ENCODE measurements around the gene SLC30A2. TPM values are rescaled to one million over a fixed set of nuclear protein-coding genes. Genes with fewer than 3 reads are reported as not detected.
A peak's percentile ranks its signal among the peaks of the same experiment; 100 is the strongest.

The SLC30A2 gene
- total RNA-seq, 1 experiment from 2014 or later = not detected

DNA sequence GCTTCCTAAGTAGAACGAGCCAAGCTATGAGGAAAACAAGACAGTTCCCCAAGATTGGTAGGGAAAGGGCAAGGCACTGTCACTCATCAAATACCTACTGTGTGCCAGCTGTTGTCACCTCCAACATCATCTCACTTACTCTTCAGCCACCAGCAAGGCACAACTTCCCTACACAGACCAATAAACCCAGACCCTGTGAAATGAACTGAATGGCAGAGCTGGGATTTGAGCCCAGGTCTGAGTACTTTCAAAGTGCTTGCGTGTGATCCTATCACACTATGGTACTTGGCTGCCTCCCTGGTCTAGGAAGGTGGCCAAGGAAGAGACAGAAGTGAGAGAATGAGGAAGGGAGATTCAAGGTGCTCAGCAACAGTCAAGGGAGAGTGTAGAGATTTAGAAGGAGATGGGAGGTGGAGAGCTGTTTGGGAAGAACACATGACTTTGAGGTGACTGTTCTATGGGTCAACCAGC is 38.2 kb upstream of the SLC30A2 start:
- Histone ChIP-seq H3K27me3 (ENCODE audit: insufficient read depth, low read length) (no peaks in the 10 kb centered on the region), H3K9ac (ENCODE audit: low read length) (no peak overlapping the region), H3K4me1 (ENCODE audit: control insufficient read depth in 1 of 2, insufficient read depth in 2 of 2, low read length in 2 of 2) (peaks cover 1 to 38% of the 10 kb centered on the region in 2 experiments; a peak in 2 of 4 replicates), H3K79me2 (ENCODE audit: insufficient read depth, low read length) (no peaks in the 10 kb centered on the region), H4K20me1 (ENCODE audit: insufficient read depth) (no peaks in the 10 kb centered on the region), H3K4me3 (replicated peaks in 1 of 2; ENCODE audit: low read depth in 1 of 2, low read length in 2 of 2) (no peak overlapping the region), H3K27ac (ENCODE audit: low read depth, low read length) (no peak overlapping the region), H2AFZ (ENCODE audit: low read depth, low read length, poor library complexity, severe bottlenecking) (no peak overlapping the region), H3K9me3 (ENCODE audit: control insufficient read depth in 1 of 2, insufficient read depth in 1 of 2, low read depth in 1 of 2, low read length in 2 of 2) (no peaks in the 10 kb centered on the region), H3K36me3 (ENCODE audit: control insufficient read depth in 1 of 2, insufficient read depth in 2 of 2, low read length in 2 of 2) (no peaks in the 10 kb centered on the region), H3K4me2 (ENCODE audit: low read length) (peak overlapping the region; percentile 43; the same call in 1 of the 2 replicates), H3K9me2 (ENCODE audit: insufficient read depth) (no peaks in the 10 kb centered on the region)
- ATAC-seq (no peak), DNase-seq (ENCODE audit: low read depth, low spot score) (no peak)
- intact Hi-C loops (cut with micrococcal nuclease) = no loop called here
- POLR2A ChIA-PET = interaction anchor here (1.1 kb wide), 1 partner anchor 49 kb away, joined by 3 read pairs; no protein-coding TSS in a partner anchor
- BruUV-seq (replicated peaks) = no TSS peak
- RAD21 ChIA-PET (ENCODE audit: low non-redundant PET in 1 of 2, low total read pairs in 2 of 2, uncharacterized antibody in 2 of 2, unreplicated experiment in 2 of 2) = no interaction called here
- TF ChIP-seq CEBPB (IDR thresholded peaks at IDR 0.05; ENCODE audit: low read depth) (no peak), ZFX (IDR thresholded peaks at IDR 0.05) (no peak), EZH2phosphoT487 (IDR thresholded peaks at IDR 0.05; ENCODE audit: borderline replicate concordance) (no peak), CBX3 (IDR thresholded peaks at IDR 0.05; ENCODE audit: low read depth) (no peak), SIN3A (IDR thresholded peaks at IDR 0.05; ENCODE audit: low read depth) (no peak), EZH2 (IDR thresholded peaks at IDR 0.05) (no peak), YY1 (IDR thresholded peaks at IDR 0.05; ENCODE audit: extremely low read depth, insufficient replicate concordance, low read depth, low read length) (no peak), SRF (IDR thresholded peaks at IDR 0.05; ENCODE audit: low read depth) (no peak), SP1 (IDR thresholded peaks at IDR 0.05; ENCODE audit: low read depth) (no peak), POLR2A (IDR thresholded peaks at IDR 0.05; ENCODE audit: borderline replicate concordance, extremely low read depth, insufficient read depth, insufficient read length) (no peak), REST (IDR thresholded peaks at IDR 0.05; ENCODE audit: low read depth) (no peak), POLR2AphosphoS5 (IDR thresholded peaks at IDR 0.05; ENCODE audit: low read depth, low read length) (no peak), EGR1 (IDR thresholded peaks at IDR 0.05; ENCODE audit: low read depth) (no peak), ELF1 (IDR thresholded peaks at IDR 0.05; ENCODE audit: borderline replicate concordance, low read depth) (no peak), ZBTB33 (IDR thresholded peaks at IDR 0.05; ENCODE audit: extremely low read depth, insufficient replicate concordance, low read length) (no peak), ZNF274 (IDR thresholded peaks at IDR 0.05; ENCODE audit: low read depth, low read length) (no peak), RAD21 (IDR thresholded peaks at IDR 0.05; ENCODE audit: low read depth) (no peak)
- TF ChIP-seq, protein P1, sequence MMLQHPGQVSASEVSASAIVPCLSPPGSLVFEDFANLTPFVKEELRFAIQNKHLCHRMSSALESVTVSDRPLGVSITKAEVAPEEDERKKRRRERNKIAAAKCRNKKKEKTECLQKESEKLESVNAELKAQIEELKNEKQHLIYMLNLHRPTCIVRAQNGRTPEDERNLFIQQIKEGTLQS (IDR thresholded peaks at IDR 0.05) = no peak
- TF ChIP-seq, protein P2, sequence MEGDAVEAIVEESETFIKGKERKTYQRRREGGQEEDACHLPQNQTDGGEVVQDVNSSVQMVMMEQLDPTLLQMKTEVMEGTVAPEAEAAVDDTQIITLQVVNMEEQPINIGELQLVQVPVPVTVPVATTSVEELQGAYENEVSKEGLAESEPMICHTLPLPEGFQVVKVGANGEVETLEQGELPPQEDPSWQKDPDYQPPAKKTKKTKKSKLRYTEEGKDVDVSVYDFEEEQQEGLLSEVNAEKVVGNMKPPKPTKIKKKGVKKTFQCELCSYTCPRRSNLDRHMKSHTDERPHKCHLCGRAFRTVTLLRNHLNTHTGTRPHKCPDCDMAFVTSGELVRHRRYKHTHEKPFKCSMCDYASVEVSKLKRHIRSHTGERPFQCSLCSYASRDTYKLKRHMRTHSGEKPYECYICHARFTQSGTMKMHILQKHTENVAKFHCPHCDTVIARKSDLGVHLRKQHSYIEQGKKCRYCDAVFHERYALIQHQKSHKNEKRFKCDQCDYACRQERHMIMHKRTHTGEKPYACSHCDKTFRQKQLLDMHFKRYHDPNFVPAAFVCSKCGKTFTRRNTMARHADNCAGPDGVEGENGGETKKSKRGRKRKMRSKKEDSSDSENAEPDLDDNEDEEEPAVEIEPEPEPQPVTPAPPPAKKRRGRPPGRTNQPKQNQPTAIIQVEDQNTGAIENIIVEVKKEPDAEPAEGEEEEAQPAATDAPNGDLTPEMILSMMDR (IDR thresholded peaks at IDR 0.05 in 2 of 3, conservative IDR thresholded peaks at IDR 0.05 in 1 of 3; ENCODE audit: borderline replicate concordance in 1 of 3, insufficient read depth in 1 of 3, low read depth in 2 of 3, low read length in 2 of 3) = no peak
- CTCF ChIA-PET = interaction anchor here (1.1 kb wide), 1 partner anchor 333 kb away, joined by 3 read pairs; no protein-coding TSS in a partner anchor
